Measurements from ENCODE around the gene PM20D2.

DNA sequence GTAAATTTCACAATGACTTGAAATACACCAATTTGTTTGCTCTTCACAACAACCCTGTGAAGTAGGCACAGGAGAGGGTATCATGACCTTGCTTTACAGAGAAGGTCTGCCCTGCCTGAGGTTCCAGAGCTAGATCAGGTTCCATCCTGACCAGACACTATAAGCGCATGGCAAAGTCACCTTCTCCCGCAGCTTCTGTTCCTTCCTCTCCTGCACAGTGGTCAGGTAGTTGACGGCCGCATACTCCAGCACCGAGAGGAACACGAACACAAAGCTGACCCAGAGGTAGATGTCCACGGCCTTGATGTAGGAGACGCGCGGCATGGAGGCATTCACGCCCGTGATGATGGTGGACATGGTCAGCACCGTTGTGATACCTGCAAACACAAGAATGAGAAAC lies 34.3 kb downstream of the PM20D2 start:
- TF ChIP-seq, protein P1, sequence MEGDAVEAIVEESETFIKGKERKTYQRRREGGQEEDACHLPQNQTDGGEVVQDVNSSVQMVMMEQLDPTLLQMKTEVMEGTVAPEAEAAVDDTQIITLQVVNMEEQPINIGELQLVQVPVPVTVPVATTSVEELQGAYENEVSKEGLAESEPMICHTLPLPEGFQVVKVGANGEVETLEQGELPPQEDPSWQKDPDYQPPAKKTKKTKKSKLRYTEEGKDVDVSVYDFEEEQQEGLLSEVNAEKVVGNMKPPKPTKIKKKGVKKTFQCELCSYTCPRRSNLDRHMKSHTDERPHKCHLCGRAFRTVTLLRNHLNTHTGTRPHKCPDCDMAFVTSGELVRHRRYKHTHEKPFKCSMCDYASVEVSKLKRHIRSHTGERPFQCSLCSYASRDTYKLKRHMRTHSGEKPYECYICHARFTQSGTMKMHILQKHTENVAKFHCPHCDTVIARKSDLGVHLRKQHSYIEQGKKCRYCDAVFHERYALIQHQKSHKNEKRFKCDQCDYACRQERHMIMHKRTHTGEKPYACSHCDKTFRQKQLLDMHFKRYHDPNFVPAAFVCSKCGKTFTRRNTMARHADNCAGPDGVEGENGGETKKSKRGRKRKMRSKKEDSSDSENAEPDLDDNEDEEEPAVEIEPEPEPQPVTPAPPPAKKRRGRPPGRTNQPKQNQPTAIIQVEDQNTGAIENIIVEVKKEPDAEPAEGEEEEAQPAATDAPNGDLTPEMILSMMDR (IDR thresholded peaks at IDR 0.05; ENCODE audit: low read length): no peak
- TF ChIP-seq EZH2 (IDR thresholded peaks at IDR 0.05; ENCODE audit: borderline replicate concordance, low read length): no peak

Measured in OCI-LY1 (cell line).